GM18951 (cell line): Measurements from ENCODE around the gene NIPA2.

Experiments used
- POLR2A ChIP-seq: IDR thresholded peaks from 4 replicates; pipeline ENCODE4 v1.6.1; 2011; ENCODE audit warnings: mild to moderate bottlenecking; ENCODE audit not compliant: insufficient read length, insufficient read depth; ENCODE audit errors: extremely low read depth
- in situ Hi-C: fragments of 300-500 bp; cut with MboI; formaldehyde crosslinking; loops from one replicate; pipeline ENCODE4 v1.12.0; 2022; ENCODE audit warnings: low sequenced_read_pairs, mixed read lengths, inconsistent platforms; ENCODE audit not compliant: unreplicated experiment

NIPA2 gene

GRCh38 chr15:22851513-22851912, 13.0 kb downstream of the NIPA2 start:
- TF ChIP-seq POLR2A, result no peak
- in situ Hi-C loops, result no loop called here

GRCh38 chr15:22855791-22856190, 17.3 kb downstream of the NIPA2 start:
- in situ Hi-C loops, result no loop called here
- no peak for TF ChIP-seq POLR2A

GRCh38 chr15:22856659-22857058, 18.2 kb downstream of the NIPA2 start:
- TF ChIP-seq POLR2A, result no peak
- in situ Hi-C loops, result no loop called here

GRCh38 chr15:22861161-22861560, 22.7 kb downstream of the NIPA2 start:
- in situ Hi-C loops, result no loop called here

GRCh38 chr15:22863356-22863755, 24.9 kb downstream of the NIPA2 start:
- in situ Hi-C loops, result no loop called here
- TF ChIP-seq POLR2A, result no peak

More at GRCh38 chr15:22861161-22861560, 22.7 kb downstream of the NIPA2 start:
- TF ChIP-seq POLR2A, result no peak

- in situ Hi-C loops, result no loop called here
- TF ChIP-seq POLR2A, result no peak
These were observed 27.6 kb downstream of the NIPA2 start for GRCh38 chr15:22866079-22866478.

GRCh38 chr15:22867886-22868285, 29.4 kb downstream of the NIPA2 start:
- in situ Hi-C loops, result no loop called here
- no peak for TF ChIP-seq POLR2A

GRCh38 chr15:22868495-22868894, 30.0 kb downstream of the NIPA2 start:
- no peak for TF ChIP-seq POLR2A
- in situ Hi-C loops, result no loop called here

- in situ Hi-C loops, result no loop called here
These were observed 30.5 kb downstream of the NIPA2 start for GRCh38 chr15:22868928-22869327.

GRCh38 chr15:22869856-22870255, 31.4 kb downstream of the NIPA2 start:
- in situ Hi-C loops, result no loop called here
- no peak for TF ChIP-seq POLR2A

More at GRCh38 chr15:22868928-22869327, 30.5 kb downstream of the NIPA2 start:
- TF ChIP-seq POLR2A, result no peak

- no peak for TF ChIP-seq POLR2A
- in situ Hi-C loops, result no loop called here
These were observed 32.4 kb downstream of the NIPA2 start for GRCh38 chr15:22870865-22871264.

GRCh38 chr15:22871481-22872086, 33.1 kb downstream of the NIPA2 start:
- no peak for TF ChIP-seq POLR2A
- in situ Hi-C loops, result no loop called here

GRCh38 chr15:22872936-22873701, 34.7 kb downstream of the NIPA2 start:
- no peak for TF ChIP-seq POLR2A
- in situ Hi-C loops, result no loop called here

GRCh38 chr15:22873841-22874240, 35.4 kb downstream of the NIPA2 start:
- no peak for TF ChIP-seq POLR2A
- in situ Hi-C loops, result no loop called here
